ENCODE measurements around the gene GBF1.

GBF1 gene

GRCh38 chr10:102396730-102397151 is 151.4 kb downstream of the GBF1 start:
- no peak for DNase-seq

GRCh38 chr10:102397222-102398171 is 152.2 kb downstream of the GBF1 start:
- DNase-seq: no peak

DNA sequence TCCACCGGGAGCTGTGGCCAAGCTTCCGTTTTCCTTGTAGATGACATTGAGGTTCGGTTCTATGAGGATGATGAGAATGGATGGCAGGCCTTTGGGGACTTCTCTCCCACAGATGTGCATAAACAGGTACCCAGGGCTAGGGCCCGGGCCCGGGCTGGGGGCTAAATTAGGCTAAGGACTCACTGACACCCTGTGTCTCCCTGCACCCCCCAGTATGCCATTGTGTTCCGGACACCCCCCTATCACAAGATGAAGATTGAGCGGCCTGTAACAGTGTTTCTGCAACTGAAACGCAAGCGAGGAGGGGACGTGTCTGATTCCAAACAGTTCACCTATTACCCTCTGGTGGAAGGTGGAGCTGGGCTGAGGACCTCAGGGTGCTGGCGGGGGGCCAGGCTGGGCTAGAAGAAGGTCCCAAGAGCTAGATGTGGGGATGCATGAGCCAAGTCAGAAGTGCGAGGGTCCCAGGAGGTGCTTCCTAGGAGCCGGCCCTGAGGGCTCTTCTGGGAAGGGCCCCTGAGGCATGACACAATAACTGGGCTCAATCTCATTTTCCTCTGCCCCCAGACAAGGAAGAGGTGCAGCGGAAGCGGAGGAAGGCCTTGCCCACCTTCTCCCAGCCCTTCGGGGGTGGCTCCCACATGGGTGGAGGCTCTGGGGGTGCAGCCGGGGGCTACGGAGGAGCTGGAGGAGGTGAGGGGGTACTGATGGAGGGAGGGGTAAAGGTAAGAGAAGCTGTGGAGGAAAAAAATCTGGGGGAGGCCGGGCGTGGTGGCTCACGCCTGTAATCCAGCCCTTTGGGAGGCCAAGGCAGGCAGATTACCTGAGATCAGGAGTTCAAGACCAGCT is 153.1 kb downstream of the GBF1 start:
- DNase-seq: no peak

GRCh38 chr10:102399217-102400021 is 154.1 kb downstream of the GBF1 start:
- peak; percentile 88 for DNase-seq

DNA sequence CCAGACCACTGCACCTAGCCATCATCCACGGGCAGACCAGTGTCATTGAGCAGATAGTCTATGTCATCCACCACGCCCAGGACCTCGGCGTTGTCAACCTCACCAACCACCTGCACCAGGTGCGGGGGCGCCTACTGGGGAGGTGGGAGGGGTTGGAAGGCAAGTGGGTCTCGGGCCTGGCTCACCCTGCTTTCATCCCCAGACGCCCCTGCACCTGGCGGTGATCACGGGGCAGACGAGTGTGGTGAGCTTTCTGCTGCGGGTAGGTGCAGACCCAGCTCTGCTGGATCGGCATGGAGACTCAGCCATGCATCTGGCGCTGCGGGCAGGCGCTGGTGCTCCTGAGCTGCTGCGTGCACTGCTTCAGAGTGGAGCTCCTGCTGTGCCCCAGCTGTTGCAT is 154.7 kb downstream of the GBF1 start:
- DNase-seq: no peak

- DNase-seq: no peak
These were observed 155.4 kb downstream of the GBF1 start for GRCh38 chr10:102400598-102401341.

DNA sequence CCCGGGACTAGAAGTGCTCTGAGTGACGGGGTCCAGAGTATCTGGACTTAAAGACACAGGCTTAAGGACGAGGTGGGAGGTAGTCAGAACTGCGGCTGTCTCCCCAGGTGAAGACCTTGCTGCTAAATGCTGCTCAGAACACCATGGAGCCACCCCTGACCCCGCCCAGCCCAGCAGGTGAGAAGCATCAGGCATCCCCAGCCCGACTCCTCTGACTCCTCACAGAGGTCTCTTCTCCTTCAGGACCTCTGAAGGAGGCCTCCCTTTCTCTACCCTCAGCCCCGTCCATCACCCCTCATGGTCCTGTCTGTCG is 156.0 kb downstream of the GBF1 start:
- DNase-seq: no peak

DNA sequence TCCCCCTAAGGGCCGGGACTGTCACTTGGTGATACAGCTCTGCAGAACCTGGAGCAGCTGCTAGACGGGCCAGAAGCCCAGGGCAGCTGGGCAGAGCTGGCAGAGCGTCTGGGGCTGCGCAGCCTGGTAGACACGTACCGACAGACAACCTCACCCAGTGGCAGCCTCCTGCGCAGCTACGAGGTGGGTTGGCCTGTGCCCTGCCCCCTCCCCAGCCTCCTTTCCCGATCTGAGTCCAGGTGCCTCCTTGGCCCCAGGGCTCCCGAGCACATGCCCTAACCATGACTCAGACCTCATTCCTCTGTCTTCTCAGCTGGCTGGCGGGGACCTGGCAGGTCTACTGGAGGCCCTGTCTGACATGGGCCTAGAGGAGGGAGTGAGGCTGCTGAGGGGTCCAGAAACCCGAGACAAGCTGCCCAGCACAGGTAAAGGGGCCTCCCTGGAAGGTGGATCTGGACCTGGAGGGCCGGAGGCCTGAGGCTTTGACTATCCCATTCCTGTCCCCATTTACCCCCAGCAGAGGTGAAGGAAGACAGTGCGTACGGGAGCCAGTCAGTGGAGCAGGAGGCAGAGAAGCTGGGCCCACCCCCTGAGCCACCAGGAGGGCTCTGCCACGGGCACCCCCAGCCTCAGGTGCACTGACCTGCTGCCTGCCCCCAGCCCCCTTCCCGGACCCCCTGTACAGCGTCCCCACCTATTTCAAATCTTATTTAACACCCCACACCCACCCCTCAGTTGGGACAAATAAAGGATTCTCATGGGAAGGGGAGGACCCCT is 156.6 kb downstream of the GBF1 start:
- no peak for DNase-seq

DNA sequence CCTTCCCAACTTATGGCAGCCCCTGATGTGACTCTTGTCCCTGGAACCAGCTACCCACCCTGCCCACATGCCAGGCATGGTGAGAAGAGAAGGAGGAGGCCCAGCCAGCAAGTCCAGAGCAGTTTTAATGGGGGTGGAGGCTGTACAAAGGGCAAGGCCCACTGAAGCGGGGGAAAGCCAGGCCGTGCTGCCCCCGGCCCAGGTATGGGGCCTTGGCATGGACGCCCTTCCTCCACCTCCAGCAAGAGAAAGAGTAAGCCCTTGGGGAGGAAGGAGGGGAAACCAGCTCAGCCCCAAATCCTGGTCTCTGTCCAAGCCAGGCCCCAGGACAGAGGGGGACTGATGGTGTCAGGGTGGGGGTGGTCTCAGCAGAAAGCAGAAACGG is 157.2 kb downstream of the GBF1 start:
- DNase-seq: no peak

GRCh38 chr10:102403115-102403514 is 157.8 kb downstream of the GBF1 start:
- no peak for DNase-seq

DNA sequence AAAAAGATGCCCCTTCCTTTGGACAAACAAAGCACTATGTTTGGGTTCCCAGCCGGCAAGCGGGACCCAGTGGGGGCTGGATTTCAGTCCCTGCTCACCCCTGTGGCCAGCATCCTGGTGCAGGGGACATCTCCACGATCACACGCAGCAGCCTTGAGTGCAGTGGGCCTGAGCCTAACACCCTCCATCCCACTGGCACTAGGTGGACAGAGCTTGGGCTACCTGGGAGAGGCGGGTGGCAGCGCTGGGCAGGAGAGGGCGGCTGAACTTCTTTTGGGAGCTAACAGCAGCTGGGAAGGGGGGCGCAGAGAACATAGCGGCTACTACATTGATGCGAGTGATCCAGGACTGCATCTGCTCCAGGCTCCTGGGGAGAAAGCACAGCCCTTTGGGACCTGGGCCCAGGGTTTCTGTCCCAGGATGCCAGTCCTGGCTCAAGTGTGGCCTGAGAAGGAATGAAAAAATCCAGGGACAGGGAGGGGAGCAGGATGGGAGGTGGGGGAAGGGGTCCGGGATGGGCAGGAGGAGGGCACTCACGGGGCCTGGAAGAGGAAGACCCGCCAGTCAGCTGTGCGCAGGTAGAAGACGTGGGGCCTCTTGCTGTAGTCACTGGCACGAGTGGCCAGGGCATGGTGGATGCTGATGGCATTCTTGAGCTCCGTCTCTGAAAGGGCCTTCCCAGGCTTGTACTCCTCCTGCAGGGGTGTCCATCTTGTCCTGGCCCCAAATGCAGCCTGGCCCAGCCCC is 159.2 kb downstream of the GBF1 start:
- no peak for DNase-seq

- DNase-seq: no peak
These were observed 159.8 kb downstream of the GBF1 start for GRCh38 chr10:102405108-102405571.

DNA sequence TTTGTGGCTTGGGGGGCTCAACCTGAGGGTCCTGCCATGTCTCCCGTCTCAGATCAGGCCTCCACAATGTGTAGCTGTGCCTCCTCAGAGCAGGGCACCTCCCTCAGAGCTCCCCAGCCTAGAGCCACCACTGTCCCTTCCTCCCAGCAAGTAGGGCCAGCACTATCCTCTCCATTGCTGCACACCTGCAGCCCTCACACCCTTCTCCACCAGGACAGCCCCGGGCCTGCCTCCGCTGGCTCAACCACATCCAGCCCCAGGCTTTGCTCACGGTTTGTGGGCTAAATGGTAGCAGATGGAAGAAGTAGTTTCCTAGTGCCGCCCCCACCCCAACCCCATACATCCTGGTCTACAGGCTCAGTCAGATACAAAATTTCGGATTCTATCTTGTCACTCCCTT is 160.3 kb downstream of the GBF1 start:
- DNase-seq: no peak

- no peak for DNase-seq
These were observed 161.5 kb downstream of the GBF1 start for GRCh38 chr10:102406815-102407214.

DNA sequence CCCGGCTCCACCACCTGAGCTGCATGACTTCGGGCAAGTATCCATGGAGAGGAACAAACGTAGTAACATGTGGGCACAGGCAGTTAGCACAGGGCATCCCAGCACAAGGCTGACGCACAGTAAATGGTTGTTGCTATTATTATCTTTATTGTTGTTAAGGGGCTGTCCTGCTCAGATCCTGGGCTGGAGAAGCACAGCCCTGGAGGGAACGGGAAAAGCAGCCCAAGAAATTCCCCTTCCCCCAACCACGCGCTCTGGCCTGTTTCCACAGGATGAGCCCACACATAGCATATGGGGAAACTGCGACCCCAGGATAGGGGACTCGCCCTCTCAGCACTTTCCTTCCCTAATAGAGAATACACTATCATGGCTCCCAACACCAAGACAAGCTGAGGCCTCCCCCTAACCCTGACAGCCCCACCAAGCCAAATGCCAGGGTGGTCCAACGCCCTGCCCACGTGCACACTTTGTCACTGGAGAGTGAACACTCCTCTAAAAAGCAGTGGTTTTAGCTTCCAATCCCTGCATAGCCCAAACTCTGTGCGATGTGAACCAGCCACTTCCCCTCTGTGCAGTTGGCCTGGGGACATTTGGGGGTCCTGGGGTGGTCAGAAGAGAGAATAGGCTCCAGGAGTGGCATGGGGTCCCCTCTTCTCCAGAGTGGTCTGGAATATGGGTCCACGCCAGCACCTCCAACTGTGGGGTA is 162.2 kb downstream of the GBF1 start:
- DNase-seq: no peak

DNA sequence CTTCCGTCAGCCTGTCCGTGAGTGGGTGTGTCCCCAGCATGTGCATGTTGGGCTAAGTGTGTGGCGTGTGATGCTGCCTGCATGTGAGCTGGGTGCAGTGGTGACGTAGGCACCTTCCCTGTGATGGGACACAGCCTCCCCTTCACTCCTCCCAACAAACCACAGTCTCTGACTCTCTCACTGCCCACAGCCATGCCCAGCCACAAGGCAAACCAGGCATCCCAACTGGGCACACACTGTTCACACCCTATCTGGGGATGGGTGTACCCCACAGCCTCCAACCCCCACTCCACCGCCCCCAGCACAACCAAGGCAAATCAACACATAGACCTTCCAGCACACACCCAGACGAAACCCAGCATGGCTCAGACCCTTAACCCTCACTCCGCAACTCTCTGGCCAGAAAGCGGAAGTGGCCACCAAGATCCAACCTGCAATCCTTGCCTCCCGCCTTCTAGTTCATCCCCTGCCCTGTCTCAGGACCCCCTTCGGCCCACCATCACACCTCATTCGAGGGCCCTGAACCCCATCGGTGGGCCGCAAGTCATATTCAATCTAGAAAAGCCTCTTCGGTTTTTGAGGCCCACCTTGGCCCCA is 162.9 kb downstream of the GBF1 start:
- DNase-seq: no peak

GRCh38 chr10:102408728-102409603 is 163.6 kb downstream of the GBF1 start:
- DNase-seq: peak; percentile 81

DNA sequence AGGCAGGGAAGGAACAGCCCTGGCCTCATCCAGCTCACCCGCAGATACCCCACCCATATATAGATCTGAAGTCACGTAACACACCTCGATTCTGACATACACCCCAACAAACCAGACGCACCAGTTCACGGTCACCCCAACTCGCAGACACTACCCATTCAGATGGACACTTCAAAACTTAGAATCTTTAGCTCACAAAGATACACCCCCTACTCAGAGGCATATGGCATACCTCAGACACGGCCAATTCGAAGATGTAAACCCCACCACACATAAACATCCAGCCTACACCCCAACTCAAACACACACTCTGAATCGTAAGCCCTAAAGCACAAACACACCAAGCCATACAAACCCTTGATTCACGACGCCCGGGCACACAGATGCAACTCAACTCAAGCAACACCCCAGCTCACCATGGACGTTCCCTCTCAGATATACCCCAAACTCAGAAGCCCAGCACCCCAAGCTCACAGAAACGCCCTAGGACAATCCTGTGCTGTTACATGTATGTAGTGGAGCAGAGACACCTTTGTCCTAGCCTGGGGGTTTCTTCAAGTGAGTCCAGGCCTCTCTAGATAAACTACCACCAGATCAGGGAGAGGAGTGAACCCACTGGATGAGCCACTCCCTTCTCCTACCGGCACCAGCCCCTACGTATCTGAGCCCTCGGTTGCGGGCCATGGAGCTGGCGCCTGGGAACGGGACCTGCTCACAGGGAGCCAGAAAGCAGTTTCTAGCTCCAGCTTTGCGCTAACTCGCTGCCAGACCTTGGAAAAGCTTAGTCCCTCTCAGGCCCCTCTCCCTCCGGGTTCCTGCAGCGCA is 164.5 kb downstream of the GBF1 start:
- DNase-seq: no peak
